ES-I3 (cell line): ENCODE measurements around the gene MORC1.

Experiments
- H3K36me3 ChIP-seq: 2 replicates; pipeline ENCODE4 v1.6.1; 2013; ENCODE audit warnings: mild to moderate bottlenecking, low read length, control low read depth, moderate library complexity; ENCODE audit not compliant: insufficient read depth
- H3K4me1 ChIP-seq: 2 replicates; pipeline ENCODE4 v1.6.1; 2013; ENCODE audit warnings: mild to moderate bottlenecking, control low read depth, low read length; ENCODE audit not compliant: insufficient read depth
- H3K9ac ChIP-seq: 2 replicates; pipeline ENCODE4 v1.6.1; 2013; ENCODE audit warnings: low read depth, mild to moderate bottlenecking, low read length, moderate library complexity
- H3K9me3 ChIP-seq: 2 replicates; pipeline ENCODE4 v1.6.1; 2013; ENCODE audit warnings: mild to moderate bottlenecking, low read length, moderate library complexity; ENCODE audit not compliant: control insufficient read depth, insufficient read depth

MORC1 gene

GRCh38 chr3:108953700-108954099 lies 164.2 kb downstream of the MORC1 start, which contains the start of gene GUCA1C:
TSS of gene GUCA1C (minus strand) at chr3:108953879. CDS start at chr3:108953762, 117 bp downstream.
- Histone ChIP-seq H3K9ac (no peak within 1 kb of the TSS), H3K4me1 (0 out of 2 replicates have a peak, but pooled peaks cover 3% of the 10 kb centered on the region), H3K36me3 (no peaks in the 10 kb centered on the region), H3K9me3 (no peaks in the 10 kb centered on the region)

- H3K9me3 ChIP-seq: no peaks in the 10 kb centered on the region
- no peak overlapping the region for H3K9ac ChIP-seq
- 0 out of 2 replicates have a peak, but pooled peaks cover 3% of the 10 kb centered on the region for H3K4me1 ChIP-seq
- H3K36me3 ChIP-seq: no peaks in the 10 kb centered on the region
Measured at GRCh38 chr3:108953210-108953609, 164.7 kb downstream of the MORC1 start.

GRCh38 chr3:108951820-108952501 lies 166.0 kb downstream of the MORC1 start:
- Histone ChIP-seq H3K36me3 (no peaks in the 10 kb centered on the region), H3K9ac (no peak overlapping the region), H3K9me3 (no peaks in the 10 kb centered on the region), H3K4me1 (0 out of 2 replicates have a peak, but pooled peaks cover 3% of the 10 kb centered on the region)

DNA sequence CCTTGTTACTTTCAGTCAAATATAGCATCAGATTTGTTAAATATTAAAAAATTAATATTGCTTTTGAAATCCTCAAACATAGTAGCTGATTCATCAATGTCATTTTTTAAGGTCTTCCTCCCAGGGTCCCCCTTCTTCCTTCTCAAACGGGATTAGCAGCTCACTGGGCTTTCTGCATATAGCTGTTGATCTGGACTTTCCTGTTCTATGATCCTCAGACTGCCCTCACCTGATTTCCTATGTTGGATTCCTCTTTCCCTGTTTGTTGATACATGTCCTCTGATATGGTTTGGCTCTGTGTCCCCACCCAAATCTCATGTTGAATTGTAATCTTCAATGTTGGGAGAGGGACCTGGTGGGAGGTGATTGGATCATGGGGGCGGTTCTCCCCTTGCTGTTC lies 170.1 kb downstream of the MORC1 start:
- H3K9me3 ChIP-seq: no peaks in the 10 kb centered on the region
- H3K36me3 ChIP-seq: no peaks in the 10 kb centered on the region
- H3K9ac ChIP-seq: no peak overlapping the region
- 0 out of 2 replicates have a peak, but pooled peaks cover 3% of the 10 kb centered on the region for H3K4me1 ChIP-seq

DNA sequence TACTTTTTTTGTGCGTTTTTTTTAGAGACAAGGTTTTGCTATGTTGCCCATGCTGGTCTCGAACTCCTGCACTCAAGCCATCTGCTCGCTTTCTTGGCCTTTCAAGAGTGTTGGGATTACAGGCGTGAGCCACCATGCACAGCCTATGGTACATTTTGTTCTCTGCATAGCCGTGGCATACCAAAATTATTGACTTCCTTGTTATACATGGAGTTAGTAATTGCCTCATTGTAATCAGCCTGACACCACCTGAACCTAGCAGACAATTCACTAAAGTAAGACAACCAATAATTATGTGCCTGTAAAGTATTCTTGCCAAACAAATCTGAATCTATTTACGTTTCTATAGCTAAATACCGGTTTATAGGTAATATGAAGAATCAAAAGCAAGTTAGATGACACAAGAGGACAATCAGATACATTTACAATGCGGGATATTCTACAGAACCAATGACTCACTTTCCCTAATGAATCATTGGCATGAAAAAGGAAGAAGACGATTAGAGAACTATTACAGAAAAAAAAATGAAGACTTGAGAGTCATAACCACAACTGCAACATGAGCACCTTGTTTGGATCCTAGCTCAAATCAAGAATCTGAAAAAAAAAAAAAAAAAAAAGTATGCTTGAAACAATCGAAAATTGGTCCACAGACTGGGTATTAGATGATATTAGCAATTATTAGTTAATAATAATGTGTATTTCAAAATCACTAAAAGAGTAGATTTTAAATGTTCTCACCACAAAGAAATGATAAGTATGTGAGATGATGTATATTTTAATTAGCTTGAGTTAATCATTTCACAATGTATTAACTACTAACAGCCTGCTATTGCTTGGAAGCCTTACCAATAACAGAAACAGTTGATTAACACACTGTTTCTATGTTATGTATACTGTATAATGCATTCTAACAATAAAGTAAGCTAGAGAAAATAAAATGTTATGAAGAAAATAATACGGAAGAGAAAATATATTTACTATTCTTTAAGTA lies 171.3 kb downstream of the MORC1 start:
- Histone ChIP-seq H3K9me3 (no peaks in the 10 kb centered on the region), H3K4me1 (no peaks in the 10 kb centered on the region), H3K36me3 (no peaks in the 10 kb centered on the region), H3K9ac (no peak overlapping the region)

DNA sequence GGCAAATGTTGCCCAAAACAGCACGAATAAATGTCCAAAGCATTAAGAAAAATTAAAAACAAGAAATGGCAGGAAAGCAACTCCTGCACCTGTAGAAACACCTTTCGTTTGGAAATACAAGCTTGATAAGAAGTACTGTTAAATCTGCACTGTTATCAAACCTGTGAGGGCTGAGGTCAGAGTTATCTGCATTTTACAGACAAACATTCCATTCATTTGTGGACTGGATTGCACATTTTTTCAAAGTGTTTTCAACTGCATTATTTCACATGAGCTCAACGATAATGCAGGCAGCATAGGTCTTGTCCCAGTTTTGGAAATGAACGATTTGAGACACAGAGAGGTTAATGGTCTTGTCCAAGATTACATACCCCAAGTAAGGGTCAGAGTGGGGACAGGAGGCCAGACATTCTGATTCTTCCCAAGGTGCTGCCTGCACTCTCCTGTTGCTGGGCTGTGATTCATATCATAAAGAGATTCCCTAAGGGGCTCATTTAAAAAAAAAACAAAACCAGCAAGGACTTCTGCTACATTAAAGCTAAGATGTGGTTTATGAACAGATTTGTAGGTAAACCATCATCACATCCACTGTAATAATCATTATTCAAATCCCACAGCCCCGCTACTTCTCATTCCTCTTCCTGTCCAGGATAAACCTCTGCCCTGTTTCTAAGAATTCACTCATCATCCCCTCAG lies 177.2 kb downstream of the MORC1 start:
- Histone ChIP-seq H3K9me3 (no peaks in the 10 kb centered on the region), H3K4me1 (no peaks in the 10 kb centered on the region), H3K9ac (no peak overlapping the region), H3K36me3 (no peaks in the 10 kb centered on the region)

- Histone ChIP-seq H3K36me3 (no peaks in the 10 kb centered on the region), H3K4me1 (no peaks in the 10 kb centered on the region), H3K9ac (no peak overlapping the region), H3K9me3 (no peaks in the 10 kb centered on the region)
Measured at GRCh38 chr3:108940166-108940565, 177.8 kb downstream of the MORC1 start.

DNA sequence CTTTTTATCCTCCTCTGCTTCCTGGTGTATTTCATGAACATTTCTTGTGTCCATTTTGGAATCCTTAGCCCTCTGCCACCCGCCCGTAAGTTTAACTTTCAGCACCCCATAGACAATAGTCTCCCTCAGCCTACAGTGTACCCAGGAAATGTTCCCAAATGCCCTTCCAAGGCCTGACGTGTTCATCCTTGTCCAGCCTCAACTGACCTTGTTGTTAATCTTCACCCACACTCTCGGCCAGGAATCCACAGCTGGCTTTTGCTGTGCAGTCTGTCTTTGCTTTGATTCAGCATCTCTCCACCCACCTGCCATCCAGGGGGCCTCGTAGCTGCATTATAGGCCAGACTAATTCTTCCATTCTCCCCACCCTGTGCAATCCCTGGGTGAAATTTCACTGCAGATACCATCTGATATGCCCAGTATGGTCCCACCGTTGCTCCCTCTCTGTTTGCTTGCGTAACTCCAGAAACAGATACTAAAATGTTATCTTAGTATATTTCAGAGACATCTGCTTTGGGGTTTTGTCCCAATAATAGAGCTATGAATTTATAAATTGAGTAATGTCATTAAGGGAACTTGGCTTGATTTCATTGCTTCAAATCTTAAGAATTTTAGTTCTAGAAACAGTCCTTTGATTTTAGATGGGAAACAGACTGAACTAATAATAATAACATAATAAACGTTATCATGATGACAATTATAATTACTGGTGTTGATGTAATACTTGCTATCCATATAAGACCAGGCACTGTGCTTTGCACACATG lies 180.8 kb downstream of the MORC1 start:
- Histone ChIP-seq H3K9me3 (no peaks in the 10 kb centered on the region), H3K9ac (no peak overlapping the region), H3K4me1 (no peaks in the 10 kb centered on the region), H3K36me3 (no peaks in the 10 kb centered on the region)

DNA sequence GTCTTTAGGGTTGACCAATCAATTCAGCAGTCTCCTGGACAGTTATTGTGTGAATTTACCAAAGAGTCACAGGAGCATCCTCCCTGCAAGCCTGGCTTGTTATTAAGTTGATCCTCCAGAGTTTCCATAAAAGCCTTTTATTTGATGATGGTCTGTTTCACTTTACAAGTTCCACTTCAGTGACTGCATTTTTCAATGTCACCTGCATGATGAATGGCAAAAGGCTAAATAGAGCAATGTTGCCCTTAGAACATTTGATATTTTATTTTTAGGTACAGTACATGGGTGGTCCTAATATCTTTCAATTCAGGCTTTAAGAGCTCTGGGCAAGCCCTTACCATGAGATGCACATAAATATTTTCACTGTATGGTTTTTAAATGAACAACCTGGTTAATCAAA lies 186.9 kb downstream of the MORC1 start:
- no peak overlapping the region for H3K9ac ChIP-seq
- no peaks in the 10 kb centered on the region for H3K4me1 ChIP-seq

GRCh38 chr3:108918866-108919265 lies 199.1 kb downstream of the MORC1 start:
- no peaks in the 10 kb centered on the region for H3K36me3 ChIP-seq
- peaks cover 6% of the 10 kb centered on the region; the same call in 1 of the 2 replicates for H3K4me1 ChIP-seq
- no peak overlapping the region for H3K9ac ChIP-seq
- no peaks in the 10 kb centered on the region for H3K9me3 ChIP-seq

More for the DNA sequence above, 186.9 kb downstream of the MORC1 start:
- Histone ChIP-seq H3K9me3 (no peaks in the 10 kb centered on the region), H3K36me3 (no peaks in the 10 kb centered on the region)

- H3K9ac ChIP-seq: no peak overlapping the region
- peaks cover 6% of the 10 kb centered on the region; the same call in 1 of the 2 replicates for H3K4me1 ChIP-seq
- no peaks in the 10 kb centered on the region for H3K9me3 ChIP-seq
- no peaks in the 10 kb centered on the region for H3K36me3 ChIP-seq
Measured at GRCh38 chr3:108914774-108915641, 202.9 kb downstream of the MORC1 start.

- Histone ChIP-seq H3K4me1 (no peaks in the 10 kb centered on the region), H3K9me3 (no peaks in the 10 kb centered on the region), H3K9ac (no peak overlapping the region), H3K36me3 (no peaks in the 10 kb centered on the region)
Measured at GRCh38 chr3:108909799-108910198, 208.1 kb downstream of the MORC1 start.
